Lower lobe of right lung (tissue), 2 donors: Measurements from ENCODE around the gene TM4SF20. TPM values are rescaled to one million over a fixed set of nuclear protein-coding genes. Genes with fewer than 3 reads are reported as not detected.

Experiments used
- ATAC-seq, 2 donors: fragments of 200-7000 bp; cut with Tn5 transposase; one replicate each; pipeline ENCODE4 v1.9.1; 2020 to 2022; ENCODE audit warnings: mild to moderate bottlenecking in 2 of 2, moderate library complexity in 2 of 2
- DNase-seq: peaks from one replicate; pipeline ENCODE4 v3.0.0-alpha.2; 2020
- H3K27ac ChIP-seq: fragments of 200-600 bp; one replicate; pipeline ENCODE4 v1.8.0; 2022
- H3K27me3 ChIP-seq: fragments of 200-600 bp; one replicate; pipeline ENCODE4 v1.8.0; 2022; ENCODE audit warnings: low read depth
- H3K36me3 ChIP-seq: fragments of 200-600 bp; one replicate; pipeline ENCODE4 v1.8.0; 2022; ENCODE audit warnings: mild to moderate bottlenecking
- H3K4me1 ChIP-seq: fragments of 200-600 bp; one replicate; pipeline ENCODE4 v1.8.0; 2022
- H3K4me3 ChIP-seq: fragments of 200-600 bp; one replicate; pipeline ENCODE4 v1.8.0; 2022; ENCODE audit warnings: mild to moderate bottlenecking
- H3K9me3 ChIP-seq: fragments of 200-600 bp; one replicate; pipeline ENCODE4 v1.8.0; 2022
- intact Hi-C: fragments of 100-400 bp; cut with DNase I; formaldehyde crosslinking; loops from one replicate; pipeline ENCODE4 v1.11.0; 2022
- total RNA-seq: library from RNA; stranded (reverse); fragmentation: NEBNext Ultra II Directional; extraction: Animal tissue kit (Norgen Biotek cat#: 25700); gene quantifications from one replicate; pipeline ENCODE4 v1.2.1, GENCODE V29; 2021
- TF ChIP-seq, protein P1 (sequence below): fragments of 200-600 bp; IDR thresholded peaks from one replicate; pipeline ENCODE4 v1.8.0; 2022; ENCODE audit warnings: antibody characterized with exemption, mild to moderate bottlenecking
- donor health status: DM: no; HTN: yes; CAD: no; lungs with severe emphysema.

The TM4SF20 gene
- total RNA-seq, 1 donor from 2014 or later, result not detected

DNA sequence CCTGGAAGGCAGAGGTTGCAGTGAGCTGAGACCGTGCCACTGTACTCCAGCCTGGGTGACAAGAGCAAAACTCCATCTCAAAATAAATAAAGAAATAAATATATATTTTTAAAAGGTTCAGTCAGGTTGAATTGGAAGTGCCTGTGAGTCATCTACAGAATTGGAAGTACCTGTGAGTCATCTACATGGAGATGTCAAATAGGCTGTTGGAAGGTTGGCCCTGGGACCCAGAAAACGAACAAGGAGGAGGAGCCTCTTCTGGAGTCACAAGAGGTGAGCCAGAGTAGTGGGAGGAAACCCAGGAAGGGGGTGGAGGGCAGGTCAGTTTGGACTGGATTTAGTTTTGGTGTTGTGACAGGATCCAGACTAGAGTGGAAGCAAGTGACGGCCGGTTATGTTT, 23.9 kb upstream of the TM4SF20 start:
- no peak overlapping the region for H3K4me3 ChIP-seq
- ATAC-seq (no peak), DNase-seq (no peak)
- peaks cover 17% of the 10 kb centered on the region for H3K4me1 ChIP-seq
- intact Hi-C loops, result no loop called here
- no peaks in the 10 kb centered on the region for H3K27me3 ChIP-seq
- no peaks in the 10 kb centered on the region for H3K36me3 ChIP-seq
- H3K27ac ChIP-seq, result no peak overlapping the region
- TF ChIP-seq, protein P1, sequence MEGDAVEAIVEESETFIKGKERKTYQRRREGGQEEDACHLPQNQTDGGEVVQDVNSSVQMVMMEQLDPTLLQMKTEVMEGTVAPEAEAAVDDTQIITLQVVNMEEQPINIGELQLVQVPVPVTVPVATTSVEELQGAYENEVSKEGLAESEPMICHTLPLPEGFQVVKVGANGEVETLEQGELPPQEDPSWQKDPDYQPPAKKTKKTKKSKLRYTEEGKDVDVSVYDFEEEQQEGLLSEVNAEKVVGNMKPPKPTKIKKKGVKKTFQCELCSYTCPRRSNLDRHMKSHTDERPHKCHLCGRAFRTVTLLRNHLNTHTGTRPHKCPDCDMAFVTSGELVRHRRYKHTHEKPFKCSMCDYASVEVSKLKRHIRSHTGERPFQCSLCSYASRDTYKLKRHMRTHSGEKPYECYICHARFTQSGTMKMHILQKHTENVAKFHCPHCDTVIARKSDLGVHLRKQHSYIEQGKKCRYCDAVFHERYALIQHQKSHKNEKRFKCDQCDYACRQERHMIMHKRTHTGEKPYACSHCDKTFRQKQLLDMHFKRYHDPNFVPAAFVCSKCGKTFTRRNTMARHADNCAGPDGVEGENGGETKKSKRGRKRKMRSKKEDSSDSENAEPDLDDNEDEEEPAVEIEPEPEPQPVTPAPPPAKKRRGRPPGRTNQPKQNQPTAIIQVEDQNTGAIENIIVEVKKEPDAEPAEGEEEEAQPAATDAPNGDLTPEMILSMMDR, result no peak
- H3K9me3 ChIP-seq, result no peaks in the 10 kb centered on the region

DNA sequence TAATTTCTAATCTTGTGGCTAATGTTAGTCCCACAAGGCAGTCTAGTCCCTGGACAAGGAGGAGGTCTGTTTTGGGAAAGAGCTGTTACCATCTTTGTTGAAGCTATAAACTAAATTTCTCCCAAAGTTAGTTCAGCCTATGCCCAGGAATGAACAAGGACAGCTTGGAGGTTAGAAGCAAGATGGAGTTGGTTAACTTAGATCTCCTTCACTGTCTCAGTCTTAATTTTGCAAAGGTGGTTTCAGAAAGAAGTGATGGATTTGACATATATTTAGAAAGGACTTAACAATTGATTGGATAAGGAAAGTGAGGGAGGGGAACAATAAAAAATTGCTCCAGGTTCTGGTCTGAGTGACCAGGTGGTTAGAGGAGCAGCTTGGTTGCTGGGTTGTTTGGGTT, 23.2 kb upstream of the TM4SF20 start:
- TF ChIP-seq, protein P1, result no peak
- Histone ChIP-seq H3K4me3 (no peak overlapping the region), H3K27ac (no peak overlapping the region), H3K9me3 (no peaks in the 10 kb centered on the region), H3K36me3 (no peaks in the 10 kb centered on the region), H3K4me1 (peaks cover 17% of the 10 kb centered on the region), H3K27me3 (no peaks in the 10 kb centered on the region)
- intact Hi-C loops, result no loop called here
- no peak for ATAC-seq
- no peak for DNase-seq

GRCh38 chr2:227401550-227401949, 22.4 kb upstream of the TM4SF20 start:
- ATAC-seq, result no peak
- intact Hi-C loops, result no loop called here
- DNase-seq, result no peak

GRCh38 chr2:227398684-227399670, 19.9 kb upstream of the TM4SF20 start:
- TF ChIP-seq, protein P1, result no peak
- H3K4me3 ChIP-seq, result no peak overlapping the region
- no peak for ATAC-seq

More at GRCh38 chr2:227401550-227401949, 22.4 kb upstream of the TM4SF20 start:
- Histone ChIP-seq H3K36me3 (no peaks in the 10 kb centered on the region), H3K9me3 (no peaks in the 10 kb centered on the region), H3K4me3 (no peak overlapping the region), H3K4me1 (peaks cover 9% of the 10 kb centered on the region), H3K27me3 (no peaks in the 10 kb centered on the region), H3K27ac (no peak overlapping the region)
- TF ChIP-seq, protein P1, result no peak

GRCh38 chr2:227397562-227397961, 18.5 kb upstream of the TM4SF20 start:
- TF ChIP-seq, protein P1, result no peak
- no peaks in the 10 kb centered on the region for H3K9me3 ChIP-seq
- H3K36me3 ChIP-seq, result no peaks in the 10 kb centered on the region
- ATAC-seq, result no peak
- no peaks in the 10 kb centered on the region for H3K4me1 ChIP-seq
- no peak overlapping the region for H3K4me3 ChIP-seq
- intact Hi-C loops, result no loop called here
- H3K27me3 ChIP-seq, result no peaks in the 10 kb centered on the region
- no peak for DNase-seq
- no peak overlapping the region for H3K27ac ChIP-seq

More at GRCh38 chr2:227398684-227399670, 19.9 kb upstream of the TM4SF20 start:
- Histone ChIP-seq H3K4me1 (no peaks in the 10 kb centered on the region), H3K27ac (no peak overlapping the region), H3K36me3 (no peaks in the 10 kb centered on the region), H3K27me3 (no peaks in the 10 kb centered on the region), H3K9me3 (no peaks in the 10 kb centered on the region)
- intact Hi-C loops, result no loop called here
- DNase-seq, result no peak
